PC-3 (cell line): Measurements from ENCODE around the gene PHF2.

Source experiments
- CTCF ChIP-seq: fragments of 300-600 bp; sonication (generic); conservative IDR thresholded peaks from 2 replicates; pipeline ENCODE4 v1.5.1; 2017; ENCODE audit warnings: antibody characterized with exemption, low read depth, mild to moderate bottlenecking, low read length
- EZH2phosphoT487 ChIP-seq: fragments of 300-600 bp; sonication (generic); IDR thresholded peaks from 2 replicates; pipeline ENCODE4 v1.6.1; 2018; ENCODE audit warnings: mild to moderate bottlenecking, antibody characterized with exemption, low read length, borderline replicate concordance

- TF ChIP-seq CTCF, result no peak
- TF ChIP-seq EZH2phosphoT487, result no peak
These were observed 132.1 kb downstream of the PHF2 start for GRCh38 chr9:93708289-93708986.
